H1 (cell line): Measurements from ENCODE around the gene ICE1. TPM values are rescaled to one million over a fixed set of nuclear protein-coding genes. Genes with fewer than 3 reads are reported as not detected.
A peak's percentile ranks its signal among the peaks of the same experiment; 100 is the strongest.

Experiments
- CTCF ChIA-PET: fragments of 300-600 bp; sonication (Branson Sonifier 250); formaldehyde crosslinking; loops from one replicate; lab custom pipeline; 2021; ENCODE audit not compliant: partially characterized antibody; lab: Charles Lee
- POLR2A ChIA-PET: fragments of 300-600 bp; sonication (Branson Sonifier 250); formaldehyde crosslinking; loops from one replicate; lab custom pipeline; 2021; ENCODE audit warnings: inconsistent platforms; ENCODE audit not compliant: partially characterized antibody; lab: Charles Lee
- DNase-seq, 2 experiments: peaks; one replicate each; pipeline versions ENCODE4 v3.0.0 to v3.0.0-alpha.2; 2010 to 2022; ENCODE audit warnings: low spot score in 2 of 2, low read depth in 1 of 2, mixed read lengths in 1 of 2
- FAIRE-seq: peaks from 2 replicates; lab custom pipeline; 2011; peaks lifted over from hg19 to GRCh38; lab: Jason Lieb, UNC
- H2AFZ ChIP-seq: 2 replicates; pipeline ENCODE4 v1.8.1; 2012; ENCODE audit warnings: low read length, inconsistent platforms
- H2AK5ac ChIP-seq: 2 replicates; pipeline ENCODE4 v1.6.1; 2013; ENCODE audit warnings: low read depth, low read length
- H2BK120ac ChIP-seq: replicated peaks from 2 replicates; pipeline ENCODE3; 2013; ENCODE audit warnings: low read depth, low read length, inconsistent platforms
- H2BK12ac ChIP-seq: 2 replicates; pipeline ENCODE4 v1.6.1; 2013; ENCODE audit warnings: low read depth, low read length
- H2BK15ac ChIP-seq: 2 replicates; pipeline ENCODE4 v1.6.1; 2013; ENCODE audit warnings: low read length
- H2BK20ac ChIP-seq: 2 replicates; pipeline ENCODE4 v1.6.1; 2013; ENCODE audit warnings: low read length
- H2BK5ac ChIP-seq: 2 replicates; pipeline ENCODE4 v1.6.1; 2013; ENCODE audit warnings: low read depth, low read length
- H3K14ac ChIP-seq: 2 replicates; pipeline ENCODE4 v1.6.1; 2013; ENCODE audit warnings: inconsistent platforms; ENCODE audit not compliant: insufficient read length
- H3K18ac ChIP-seq: 2 replicates; pipeline ENCODE4 v1.6.1; 2013; ENCODE audit warnings: low read length; ENCODE audit errors: extremely low read depth
- H3K23ac ChIP-seq: 2 replicates; pipeline ENCODE4 v1.6.1; 2013; ENCODE audit warnings: inconsistent platforms; ENCODE audit not compliant: insufficient read length
- H3K23me2 ChIP-seq: 2 replicates; pipeline ENCODE4 v1.6.1; 2013; ENCODE audit warnings: low read depth, low read length
- H3K27ac ChIP-seq: 2 replicates; pipeline ENCODE4 v1.6.1; 2011; ENCODE audit warnings: low read depth, low read length, inconsistent platforms
- H3K27me3 ChIP-seq, 4 experiments: replicated peaks in 1 of 4; 1 replicate in 1 of 4; 2 replicates in 3 of 4; pipeline versions ENCODE4 v1.6.1 to v1.8.1; 2011 to 2013; ENCODE audit warnings: low read length in 3 of 4, mild to moderate bottlenecking in 3 of 4, inconsistent platforms in 2 of 4, mixed read lengths in 2 of 4, moderate library complexity in 1 of 4; ENCODE audit not compliant: control insufficient read depth in 3 of 4, insufficient read depth in 3 of 4; ENCODE audit errors: extremely low read depth in 1 of 4
- H3K36me3 ChIP-seq, 4 experiments: 2 replicates each; pipeline versions ENCODE4 v1.6.1 to v1.8.1; 2011 to 2013; ENCODE audit warnings: mild to moderate bottlenecking in 4 of 4, low read length in 3 of 4, moderate library complexity in 2 of 4, control low read depth in 1 of 4, inconsistent platforms in 1 of 4; ENCODE audit not compliant: insufficient read depth in 4 of 4, control insufficient read depth in 2 of 4
- H3K4ac ChIP-seq: replicated peaks from 2 replicates; pipeline ENCODE3; 2013; ENCODE audit warnings: low read length, low read depth, mixed read lengths, inconsistent platforms; ENCODE audit not compliant: insufficient read length
- H3K4me1 ChIP-seq, 4 experiments: replicated peaks in 1 of 4; 1 replicate in 1 of 4; 2 replicates in 3 of 4; pipeline versions ENCODE4 v1.6.1 to v1.8.1; 2011 to 2013; ENCODE audit warnings: low read length in 3 of 4, inconsistent platforms in 2 of 4, mixed read lengths in 1 of 4; ENCODE audit not compliant: insufficient read depth in 4 of 4, control insufficient read depth in 3 of 4
- H3K4me2 ChIP-seq, 2 experiments: 2 replicates each; pipeline versions ENCODE4 v1.6.1 to v1.8.1; 2011 to 2013; ENCODE audit warnings: low read depth in 2 of 2, low read length in 2 of 2, control low read depth in 1 of 2, inconsistent platforms in 1 of 2, mild to moderate bottlenecking in 1 of 2; ENCODE audit not compliant: insufficient read depth in 1 of 2
- H3K4me3 ChIP-seq, 4 experiments: fragments of 200-600, 300-600 bp in 1 of 4; sonication (generic), shearing (Covaris generic), sonication (Bioruptor Twin) in 1 of 4; 2 replicates each; pipeline versions ENCODE4 v1.5.1 to v1.8.1; 2011 to 2016; ENCODE audit warnings: low read length in 4 of 4, low read depth in 3 of 4, control low read depth in 2 of 4, inconsistent platforms in 2 of 4, mild to moderate bottlenecking in 2 of 4, mixed read lengths in 1 of 4, moderate library complexity in 1 of 4; ENCODE audit not compliant: insufficient read depth in 2 of 4; ENCODE audit errors: extremely low read depth in 1 of 4
- H3K56ac ChIP-seq: replicated peaks from 2 replicates; pipeline ENCODE3; 2013; ENCODE audit warnings: low read depth, mild to moderate bottlenecking, mixed read lengths, low read length, inconsistent platforms; ENCODE audit not compliant: insufficient read length
- H3K79me1 ChIP-seq: 2 replicates; pipeline ENCODE4 v1.6.1; 2013; ENCODE audit warnings: low read depth, low read length, control low read depth
- H3K79me2 ChIP-seq, 2 experiments: 2 replicates each; pipeline versions ENCODE4 v1.6.1 to v1.8.1; 2012 to 2013; ENCODE audit warnings: low read length in 2 of 2, mild to moderate bottlenecking in 2 of 2, inconsistent platforms in 1 of 2; ENCODE audit not compliant: insufficient read depth in 2 of 2, control insufficient read depth in 1 of 2
- H3K9ac ChIP-seq, 4 experiments: replicated peaks in 1 of 4; 1 replicate in 1 of 4; 2 replicates in 3 of 4; pipeline versions ENCODE4 v1.6.1 to v1.8.1; 2011 to 2013; ENCODE audit warnings: low read depth in 3 of 4, low read length in 3 of 4, control low read depth in 2 of 4, mild to moderate bottlenecking in 2 of 4, moderate library complexity in 2 of 4, inconsistent platforms in 1 of 4; ENCODE audit errors: extremely low read depth in 1 of 4
- H3K9me3 ChIP-seq, 2 experiments: 2 replicates each; pipeline versions ENCODE4 v1.6.1 to v1.8.1; 2012 to 2013; ENCODE audit warnings: mild to moderate bottlenecking in 2 of 2, moderate library complexity in 2 of 2, control low read depth in 1 of 2, inconsistent platforms in 1 of 2, low read depth in 1 of 2, low read length in 1 of 2, mixed read lengths in 1 of 2; ENCODE audit not compliant: insufficient read depth in 2 of 2
- H4K20me1 ChIP-seq, 2 experiments: replicated peaks in 1 of 2; 2 replicates each; pipeline versions ENCODE3 to v1.8.1; 2011 to 2013; ENCODE audit warnings: inconsistent platforms in 2 of 2, low read length in 2 of 2, mild to moderate bottlenecking in 1 of 2; ENCODE audit not compliant: insufficient read depth in 2 of 2, control insufficient read depth in 1 of 2
- H4K5ac ChIP-seq: 2 replicates; pipeline ENCODE4 v1.6.1; 2013; ENCODE audit warnings: low read length, low read depth, mixed read lengths, inconsistent platforms; ENCODE audit not compliant: insufficient read length
- H4K8ac ChIP-seq: 2 replicates; pipeline ENCODE4 v1.8.0; 2013; ENCODE audit warnings: mild to moderate bottlenecking, moderate library complexity, low read length, inconsistent platforms; ENCODE audit not compliant: insufficient read depth; ENCODE audit errors: extremely low read depth
- H4K91ac ChIP-seq: replicated peaks from 2 replicates; pipeline ENCODE3; 2013; ENCODE audit warnings: low read length, mixed read lengths, inconsistent platforms; ENCODE audit not compliant: insufficient read length
- ASH2L ChIP-seq: fragments of 200-600, 300-600 bp; sonication (generic); IDR thresholded peaks from one replicate; pipeline ENCODE4 v1.7.1; 2017; ENCODE audit warnings: low read length
- CHD1 ChIP-seq: IDR thresholded peaks from 2 replicates; pipeline ENCODE4 v1.6.1; 2012; ENCODE audit warnings: low read depth, low read length, improper control_type of control experiment
- CHD2 ChIP-seq: IDR thresholded peaks from 2 replicates; pipeline ENCODE4 v1.6.1; 2012; ENCODE audit warnings: low read length, improper control_type of control experiment
- EGR1 ChIP-seq: IDR thresholded peaks from 2 replicates; pipeline ENCODE4 v1.6.1; 2011; ENCODE audit warnings: low read depth, low read length, borderline replicate concordance
- HDAC6 ChIP-seq: IDR thresholded peaks from one replicate; pipeline ENCODE4 v1.7.1; 2012; ENCODE audit warnings: low read depth, mild to moderate bottlenecking, inconsistent platforms, low read length, moderate library complexity
- KDM4A ChIP-seq: IDR thresholded peaks from one replicate; pipeline ENCODE4 v1.7.1; 2012; ENCODE audit warnings: low read depth, mild to moderate bottlenecking, moderate library complexity, low read length, inconsistent platforms; ENCODE audit not compliant: severe bottlenecking
- NANOG ChIP-seq: IDR thresholded peaks from 2 replicates; pipeline ENCODE4 v1.6.1; 2011; ENCODE audit warnings: low read length, low read depth, mild to moderate bottlenecking, inconsistent platforms; ENCODE audit not compliant: insufficient read depth, poor library complexity, severe bottlenecking
- PHF8 ChIP-seq: fragments of 200-600 bp; sonication (generic); conservative IDR thresholded peaks from 2 replicates; pipeline ENCODE4 v1.7.1; 2012; ENCODE audit warnings: low read depth, mild to moderate bottlenecking, inconsistent platforms, low read length, moderate library complexity
- RBBP5 ChIP-seq: IDR thresholded peaks from 2 replicates; pipeline ENCODE4 v1.7.1; 2012; ENCODE audit warnings: low read depth, mild to moderate bottlenecking, inconsistent platforms, low read length, moderate library complexity, borderline replicate concordance
- TAF7 ChIP-seq: optimal IDR thresholded peaks from 2 replicates; pipeline ENCODE3; 2011; ENCODE audit warnings: low read depth, mild to moderate bottlenecking, inconsistent platforms, low read length, moderate library complexity, borderline replicate concordance
- WGBS, 2 experiments: shearing (Covaris generic) in 1 of 2; methylation state at CpG; one replicate each; pipeline versions ENCODE4 v1.1.6 to v1.1.7; 2013 to 2015; ENCODE audit warnings: low lambda C conversion rate in 2 of 2, mixed read lengths in 2 of 2, inconsistent platforms in 1 of 2, low coverage in 1 of 2, missing lambda C conversion rate in 1 of 2; ENCODE audit not compliant: insufficient replicate concordance in 2 of 2, insufficient coverage in 1 of 2, insufficient read length in 1 of 2; ENCODE audit errors: extremely low coverage in 1 of 2, missing lambda C conversion rate in 1 of 2; 5-methylcytosine and 5-hydroxymethylcytosine counted together
- polyA plus RNA-seq, 7 experiments: library from polyadenylated mRNA; depleted of rRNA in 3 of 7; stranded (reverse) in 5 of 7; unstranded in 2 of 7; fragments of >200 nt in 5 of 7; fragments of 200-250 nt in 2 of 7; gene quantifications; 1 replicate in 5 of 7; 2 replicates in 1 of 7; 4 replicates in 1 of 7; pipeline versions ENCODE4 v1.2.1 to v1.2.3, GENCODE V29; 2011 to 2013; ENCODE audit warnings: missing spikeins in 2 of 7, mixed read lengths in 2 of 7
- total RNA-seq: library from RNA; stranded (reverse); fragmentation: NEBNext Ultra II Directional; extraction: Animal tissue kit (Norgen Biotek cat#: 25700); gene quantifications from 2 replicates; pipeline ENCODE4 v1.2.1, GENCODE V29; 2021

The ICE1 gene
- total and polyA plus RNA-seq, 2 of the 8 experiments (the other 6 are each of a cell fraction or from before 2014, with no cell fraction given): 11.8 to 53.9 TPM

DNA sequence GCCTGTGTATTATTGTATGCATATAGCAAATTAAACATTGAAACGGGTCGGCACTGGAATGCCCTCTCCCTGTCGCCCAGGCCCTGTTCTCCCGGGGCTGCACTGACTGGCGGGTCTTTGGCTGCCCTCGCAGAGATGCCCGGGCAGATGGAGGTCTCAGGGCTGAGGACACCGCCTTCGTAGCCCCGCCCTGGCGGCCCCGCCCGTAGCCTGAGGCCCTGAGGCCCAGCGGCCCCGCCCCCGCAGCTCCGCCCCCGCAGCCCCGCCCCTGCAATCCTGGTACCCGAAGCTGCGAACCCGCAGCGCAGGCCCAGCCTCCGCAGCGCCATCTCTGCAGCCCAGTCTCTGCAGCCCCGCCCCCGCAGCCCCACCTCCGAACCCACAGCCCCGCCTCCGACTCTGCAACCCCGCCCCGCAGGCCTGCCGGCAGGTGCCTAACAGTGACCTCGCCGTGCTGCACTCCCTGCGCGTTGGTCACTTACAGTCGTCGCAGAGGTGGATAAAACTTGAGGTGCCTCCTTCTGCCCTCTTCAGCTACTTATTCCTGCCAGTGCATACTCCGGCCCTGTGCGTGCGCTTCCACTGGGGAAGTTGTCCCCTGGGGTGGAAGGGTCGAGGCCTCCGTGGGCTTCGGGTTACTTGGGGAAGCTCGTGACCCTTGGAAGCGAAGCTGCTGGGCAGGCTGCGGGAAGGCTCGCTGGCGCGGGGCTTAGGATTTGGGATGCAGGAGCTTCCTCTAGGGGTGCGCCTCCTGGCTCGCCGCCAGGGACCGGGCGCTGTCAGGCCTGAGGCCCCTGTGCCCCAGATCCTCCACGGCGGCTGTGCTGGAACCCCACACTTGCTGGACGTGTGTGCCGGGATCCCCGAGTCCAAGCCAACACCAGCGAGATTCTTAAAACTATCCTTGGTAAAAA, 72.3 kb downstream of the ICE1 start:
- Histone ChIP-seq H3K4ac (no peak overlapping the region), H3K18ac (0 out of 2 replicates have a peak overlapping the region, but pooled peaks have one; percentile 62), H2BK120ac (no peak overlapping the region), H3K14ac (no peak overlapping the region), H4K8ac (no peak overlapping the region), H3K9me3 (no peaks in the 10 kb centered on the region), H2BK5ac (no peak overlapping the region), H4K5ac (peak overlapping the region; percentile 28), H3K27ac (no peak overlapping the region), H3K23ac (no peak overlapping the region), H3K23me2 (peaks cover 3% of the 10 kb centered on the region; the same call in 1 of the 2 replicates), H2AFZ (no peak overlapping the region), H2AK5ac (no peak overlapping the region), H4K20me1 (no peaks in the 10 kb centered on the region), H3K4me2 (peak overlapping the region; percentile 71 to 89), H2BK12ac (no peak overlapping the region; the same call in 1 of the 2 replicates), H3K27me3 (peaks cover 0 to 9% (median 6%) of the 10 kb centered on the region in 4 experiments; a peak in 3 of 7 replicates), H3K79me1 (no peaks in the 10 kb centered on the region), H3K4me3 (peak overlapping the region; percentile 26 to 58 (median 38); a peak in 7 of 8 replicates), H3K4me1 (peaks cover 0 to 10% (median 2%) of the 10 kb centered on the region in 4 experiments; a peak in 5 of 7 replicates), H3K36me3 (peaks cover 0 to under 1% (median 0%) of the 10 kb centered on the region in 4 experiments; a peak in 1 of 8 replicates), H2BK20ac (no peak overlapping the region), H2BK15ac (no peak overlapping the region; the same call in 1 of the 2 replicates), H3K9ac (no peak overlapping the region), H3K56ac (no peak overlapping the region), H4K91ac (no peak overlapping the region), H3K79me2 (no peaks in the 10 kb centered on the region)
- WGBS, 2 experiments: 27% methylated on average over 39 of the region's 62 CpGs; no CpG with 5 or more reads in 1 of the 2 experiments
- DNase-seq: peak; percentile 73 to 96
- POLR2A ChIA-PET: no interaction called here
- no peak for FAIRE-seq
- CTCF ChIA-PET: interaction anchor here (0.6 to 2.3 kb wide), 9 partner anchors 9 to 392 kb away, joined by 3 to 17 read pairs (median 4); no protein-coding TSS in a partner anchor
- no peak for TF ChIP-seq NANOG
- TF ChIP-seq CHD1: no peak
- no peak for TF ChIP-seq HDAC6
- peak; percentile 51 for TF ChIP-seq ASH2L
- no peak for TF ChIP-seq PHF8
- TF ChIP-seq KDM4A: peak; percentile 62
- no peak for TF ChIP-seq TAF7
- peak; percentile 90; the same call in 1 of the 2 replicates for TF ChIP-seq EGR1
- TF ChIP-seq RBBP5: no peak
- TF ChIP-seq CHD2: no peak
